Activated CD4-positive, CD25-positive, alpha-beta regulatory T cell treated with anti-CD3 and anti-CD28 coated beads, Interleukin-2, amount 50 U/mL, for 16 hours (primary cell): ENCODE data around the gene LRCH1.

Experiments used
- DNase-seq: peaks from one replicate; pipeline ENCODE4 v3.0.0-alpha.2; 2020; ENCODE audit warnings: low read depth, low spot score

LRCH1 gene

GRCh38 chr13:46795321-46795720, 242.4 kb downstream of the LRCH1 start:
- DNase-seq: no peak

GRCh38 chr13:46796129-46796514, 243.2 kb downstream of the LRCH1 start:
- DNase-seq: no peak

GRCh38 chr13:46796515-46797474, 243.8 kb downstream of the LRCH1 start, which contains the start of gene ESD:
Gene ESD (minus strand): TSS chr13:46797161. CDS start chr13:46791413, 5,748 bp downstream.
- peak; percentile 70 for DNase-seq

- no peak for DNase-seq
These were observed 244.7 kb downstream of the LRCH1 start for GRCh38 chr13:46797501-46798237.

GRCh38 chr13:46799139-46799538, 246.2 kb downstream of the LRCH1 start:
- DNase-seq: no peak

GRCh38 chr13:46801858-46802257, 248.9 kb downstream of the LRCH1 start:
- no peak for DNase-seq
